GM21723 (cell line): Measurements from ENCODE around the gene NOTCH2.
A peak's percentile ranks its signal among the peaks of the same experiment; 100 is the strongest.
"Not testable (repeated sequence)": the region's sequence is repeated elsewhere in the genome, so short reads cannot be mapped to it uniquely, and the experiment has no call there.

Source experiments
- ATAC-seq: cut with Tn5 transposase; IDR thresholded peaks from one replicate; pipeline ENCODE4 v1.9.1; 2021; ENCODE audit warnings: mild to moderate bottlenecking, moderate library complexity; ENCODE audit not compliant: unreplicated experiment

Gene NOTCH2

DNA sequence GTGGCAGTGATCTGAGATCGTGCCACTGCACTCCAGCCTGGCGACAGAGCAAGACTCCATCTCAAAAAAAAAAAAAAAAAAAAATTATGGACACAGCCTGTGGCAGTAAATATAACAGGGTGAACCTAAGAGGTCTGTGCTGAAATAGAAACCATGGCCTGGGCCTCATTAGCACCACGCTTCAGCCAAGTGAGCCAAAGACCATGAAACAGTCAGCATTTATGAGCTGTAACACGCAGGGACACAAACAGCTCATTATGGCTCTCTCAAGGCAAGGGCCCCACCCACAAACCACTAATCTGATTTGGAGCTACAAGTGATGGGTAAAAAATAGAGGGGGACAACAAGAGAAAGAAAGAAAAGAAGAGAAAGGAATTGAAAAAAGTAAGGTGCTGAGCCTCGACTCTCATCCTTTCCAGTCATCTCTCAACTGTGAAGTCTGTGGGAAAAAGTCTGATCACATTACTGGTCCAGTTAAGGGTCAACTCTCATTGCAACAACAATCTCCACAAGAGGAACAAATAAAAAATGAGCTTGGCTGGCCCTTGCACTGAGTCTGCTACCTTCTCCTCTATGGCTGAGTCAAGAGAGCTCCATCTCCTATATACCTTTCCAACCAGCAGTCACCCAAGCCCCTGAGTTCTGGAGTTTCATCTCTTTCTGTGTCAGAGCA, 93.7 kb downstream of the NOTCH2 start:
- not testable (repeated sequence) for ATAC-seq

DNA sequence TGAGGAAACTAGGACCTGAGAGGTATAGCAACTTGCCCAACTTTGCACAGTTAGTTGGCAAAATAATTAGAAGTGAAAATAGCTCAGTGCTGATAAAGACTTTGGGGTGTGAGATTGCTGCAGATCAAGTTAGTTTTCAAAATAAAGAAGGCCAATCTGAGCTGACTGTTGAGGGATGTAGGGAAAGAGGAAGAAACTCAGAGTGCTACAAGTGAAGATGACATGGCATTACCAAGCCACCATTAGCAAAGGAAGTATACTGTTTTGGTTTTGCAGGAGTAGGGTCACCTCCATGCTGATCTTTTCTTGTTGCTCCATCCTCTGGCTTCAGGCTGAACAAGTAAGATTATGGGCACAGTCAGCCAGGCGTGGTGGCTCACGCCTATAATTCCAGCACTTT, 94.5 kb downstream of the NOTCH2 start:
- ATAC-seq = no peak

DNA sequence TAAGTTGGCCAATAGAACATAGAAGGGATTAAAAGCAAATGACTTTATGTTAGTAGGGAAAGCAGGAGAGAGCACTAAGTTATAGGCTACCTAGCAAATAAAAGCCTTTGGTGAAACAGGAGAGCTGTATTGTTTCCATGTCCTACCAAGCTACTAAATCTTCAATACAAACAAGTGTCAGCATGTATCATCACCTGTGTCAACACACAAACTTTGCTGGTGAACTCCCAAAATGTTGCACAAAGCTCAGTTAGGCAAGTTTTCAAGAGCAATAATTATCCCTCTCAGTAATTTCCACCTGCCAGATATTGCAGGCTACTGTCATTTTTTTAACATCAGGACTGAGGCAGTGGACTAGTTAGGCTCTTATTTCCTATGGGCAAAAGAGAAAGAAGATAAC, 95.4 kb downstream of the NOTCH2 start:
- no peak for ATAC-seq

DNA sequence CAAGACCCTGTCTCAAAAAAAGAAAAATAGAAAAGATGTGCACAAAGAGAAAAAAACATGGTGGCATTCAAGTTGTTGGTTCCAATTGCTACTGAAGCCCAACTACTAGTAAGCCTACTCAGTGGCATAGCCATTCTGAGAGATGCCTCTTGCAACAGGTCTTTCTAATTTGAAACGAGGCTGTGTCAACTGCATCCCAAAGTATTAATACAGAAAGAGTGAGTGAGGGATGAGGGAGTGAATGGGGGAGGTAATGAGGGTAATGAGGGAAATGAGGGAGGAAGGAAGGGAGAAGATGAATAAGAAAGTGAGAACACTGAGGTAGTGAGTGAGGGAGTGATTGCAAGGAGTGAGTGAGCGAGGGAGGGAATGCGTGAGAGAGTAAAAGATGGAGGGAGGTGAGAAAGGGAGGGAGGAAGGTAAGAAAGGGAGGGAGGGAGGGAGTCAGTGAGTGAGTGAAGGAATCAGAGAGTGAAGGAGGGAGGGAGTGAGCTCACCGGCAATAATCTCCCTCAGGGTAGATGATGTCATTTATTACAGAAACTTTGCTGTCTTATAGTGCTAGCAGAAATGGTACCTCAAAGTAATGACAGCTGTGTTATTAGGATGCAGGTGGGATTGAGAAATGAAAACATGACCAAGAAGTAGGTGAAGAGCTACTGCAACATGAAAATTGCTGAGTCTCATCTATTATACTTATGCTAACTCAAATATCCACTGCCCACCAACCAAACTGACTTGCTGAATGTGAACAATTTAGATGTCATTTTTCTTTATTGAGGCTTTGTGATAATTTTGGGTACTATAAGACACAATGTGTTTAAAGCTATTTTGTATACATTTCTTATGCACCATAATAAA, 97.5 kb downstream of the NOTCH2 start:
- no peak for ATAC-seq

DNA sequence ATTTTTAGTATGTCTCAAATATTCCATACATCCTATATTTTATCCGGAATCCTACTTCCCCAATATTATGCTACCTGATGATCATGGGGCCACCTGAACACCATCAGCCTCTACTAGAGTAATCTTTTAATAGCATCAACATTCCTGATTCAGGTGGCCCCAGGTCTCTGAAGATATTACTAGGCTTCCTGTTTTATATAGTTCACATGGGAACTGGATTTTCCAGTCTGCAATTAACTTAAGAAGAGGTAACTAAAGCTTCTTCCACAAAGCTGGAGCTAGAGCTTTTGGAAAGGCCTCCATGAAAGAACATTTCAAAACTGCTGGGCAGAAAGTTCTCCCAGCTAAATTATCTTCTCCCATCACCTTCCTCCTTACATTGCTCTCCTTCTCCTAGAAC, 100.9 kb downstream of the NOTCH2 start:
- no peak for ATAC-seq

DNA sequence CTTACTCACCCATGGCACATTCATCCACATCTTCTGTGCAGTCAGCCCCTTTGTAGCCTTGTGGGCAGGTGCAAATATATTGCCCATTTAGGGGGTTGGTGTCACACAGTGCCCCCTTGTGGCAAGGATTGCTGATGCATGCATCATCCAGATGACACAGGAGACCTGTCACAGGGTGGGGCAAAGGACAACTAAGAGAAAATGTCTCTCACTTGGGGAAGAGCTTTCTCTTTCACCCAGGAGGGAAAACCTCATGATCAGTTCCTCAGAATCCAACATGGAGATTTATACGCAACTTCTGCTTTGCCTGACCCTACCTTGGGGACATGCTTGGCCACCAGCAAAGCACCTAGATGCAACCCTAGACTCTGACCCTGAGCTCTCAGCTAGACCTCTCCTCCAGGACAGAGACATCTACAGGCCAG, 101.4 kb downstream of the NOTCH2 start:
- ATAC-seq = peak; percentile 87

DNA sequence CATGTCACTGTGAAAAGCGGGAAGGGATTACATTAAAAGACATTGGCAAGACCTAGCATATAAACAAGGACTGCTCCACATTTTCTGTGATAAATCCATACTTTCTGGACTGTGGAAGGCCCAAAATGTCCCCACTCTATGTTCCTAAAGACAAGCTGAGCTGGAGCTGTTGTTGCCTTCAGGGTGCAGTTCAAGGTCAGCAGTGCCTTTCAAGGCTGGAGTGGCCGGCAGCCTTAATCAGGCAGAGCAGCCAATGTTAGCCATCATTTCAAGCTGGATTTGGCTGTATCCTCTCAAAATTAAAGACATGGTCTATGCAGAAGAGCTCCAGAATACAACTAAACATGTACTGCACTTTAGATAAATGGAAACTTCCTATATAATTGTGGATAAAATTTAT, 102.8 kb downstream of the NOTCH2 start:
- ATAC-seq = no peak

DNA sequence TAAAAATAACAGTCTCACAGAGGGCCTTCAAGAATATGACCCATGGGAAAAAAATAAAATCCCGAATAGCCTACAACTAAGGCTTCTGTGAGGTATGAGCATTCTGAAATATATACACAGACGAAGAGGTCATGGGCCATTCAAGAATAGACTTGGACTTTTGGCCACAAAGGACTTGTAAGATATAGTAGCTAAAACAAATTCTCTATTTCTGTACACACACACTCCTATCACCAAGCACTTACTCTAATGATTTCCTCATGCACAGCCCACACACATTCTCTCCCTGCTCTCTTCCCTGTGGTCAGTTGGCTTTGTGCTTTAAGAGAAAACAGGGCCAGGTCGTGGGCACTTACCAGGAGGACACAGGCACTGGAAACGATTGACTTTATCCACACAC, 103.4 kb downstream of the NOTCH2 start:
- no peak for ATAC-seq

DNA sequence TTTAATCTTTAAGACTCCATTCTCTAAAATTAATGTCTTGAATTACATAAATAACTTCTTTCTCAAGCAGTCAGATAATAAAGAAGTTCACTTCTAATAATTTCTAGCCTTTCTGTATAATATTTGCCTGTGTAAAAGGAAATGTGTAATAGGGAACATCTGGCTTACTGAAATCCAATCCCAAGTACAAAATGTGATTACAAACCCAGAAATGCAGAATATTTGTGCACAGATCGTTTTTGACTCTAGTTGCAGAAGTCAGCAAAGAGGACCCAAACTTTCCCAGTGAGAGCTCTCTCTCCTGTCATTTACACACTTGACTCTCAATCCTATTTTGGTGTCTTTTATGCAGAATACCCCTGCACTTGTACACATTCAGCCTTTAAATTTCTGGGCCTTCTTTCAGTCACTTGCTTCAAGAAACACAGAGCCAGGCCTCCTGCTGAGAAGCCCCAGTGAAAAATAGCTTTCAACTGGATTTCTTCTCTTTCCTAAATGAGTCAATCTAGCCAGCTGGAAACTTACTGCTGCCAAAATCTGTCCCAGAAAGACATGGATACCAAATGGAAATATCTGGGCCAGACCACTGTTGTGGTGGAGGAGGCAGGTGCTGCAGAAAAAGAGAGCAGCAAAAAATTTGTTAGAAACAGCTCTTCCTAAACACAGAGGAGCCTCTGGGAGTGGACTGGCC, 104.6 kb downstream of the NOTCH2 start:
- ATAC-seq = no peak

DNA sequence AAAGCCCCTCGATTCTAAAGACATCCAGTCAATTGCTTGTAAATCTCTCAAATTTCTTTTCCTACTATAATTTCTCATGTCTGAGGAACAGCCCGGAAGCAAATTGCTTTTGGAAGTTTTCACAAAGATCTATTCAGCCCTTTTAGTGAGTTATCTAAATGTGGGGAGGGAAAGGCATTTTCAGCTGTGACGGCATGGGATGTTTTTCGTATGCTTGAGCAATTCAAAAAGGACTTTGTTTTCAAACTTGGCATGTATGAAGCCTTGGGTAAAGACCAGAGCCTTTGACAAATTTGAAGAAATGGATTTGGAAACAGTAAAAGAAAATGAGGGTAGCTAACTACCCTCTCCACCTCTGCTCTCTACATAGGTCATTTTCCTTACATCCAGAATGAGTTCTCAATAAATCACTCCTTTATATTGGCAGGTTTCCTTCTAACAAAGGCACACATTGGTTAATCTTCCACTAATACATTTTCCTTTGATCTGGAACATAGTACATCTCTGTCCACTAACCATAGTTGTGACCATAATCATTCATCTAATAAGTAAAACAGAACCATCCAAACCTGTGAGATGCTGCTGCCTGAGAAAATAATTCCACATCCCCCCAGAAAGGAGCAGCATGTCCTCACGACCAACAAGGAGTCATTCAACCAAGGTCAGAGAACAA, 107.0 kb downstream of the NOTCH2 start:
- ATAC-seq = no peak

DNA sequence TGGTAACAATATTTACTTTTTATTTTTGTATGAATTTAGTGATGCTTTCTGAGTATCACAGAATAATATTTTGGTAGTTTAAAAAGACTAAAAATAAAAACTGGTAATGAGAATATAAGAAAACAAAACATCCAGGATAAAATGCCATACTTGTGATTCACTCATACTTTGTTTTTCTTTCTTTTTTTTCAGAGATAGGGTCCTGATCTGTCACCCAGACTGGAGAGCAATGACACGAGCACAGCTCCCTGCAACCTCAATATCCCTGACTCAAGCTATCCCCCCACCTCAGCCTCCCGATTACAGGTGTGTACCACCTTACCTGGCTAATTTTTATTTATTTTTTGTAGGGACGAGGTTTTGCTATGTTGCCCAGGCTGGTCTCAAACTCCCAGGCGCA, 109.0 kb downstream of the NOTCH2 start:
- no peak for ATAC-seq

DNA sequence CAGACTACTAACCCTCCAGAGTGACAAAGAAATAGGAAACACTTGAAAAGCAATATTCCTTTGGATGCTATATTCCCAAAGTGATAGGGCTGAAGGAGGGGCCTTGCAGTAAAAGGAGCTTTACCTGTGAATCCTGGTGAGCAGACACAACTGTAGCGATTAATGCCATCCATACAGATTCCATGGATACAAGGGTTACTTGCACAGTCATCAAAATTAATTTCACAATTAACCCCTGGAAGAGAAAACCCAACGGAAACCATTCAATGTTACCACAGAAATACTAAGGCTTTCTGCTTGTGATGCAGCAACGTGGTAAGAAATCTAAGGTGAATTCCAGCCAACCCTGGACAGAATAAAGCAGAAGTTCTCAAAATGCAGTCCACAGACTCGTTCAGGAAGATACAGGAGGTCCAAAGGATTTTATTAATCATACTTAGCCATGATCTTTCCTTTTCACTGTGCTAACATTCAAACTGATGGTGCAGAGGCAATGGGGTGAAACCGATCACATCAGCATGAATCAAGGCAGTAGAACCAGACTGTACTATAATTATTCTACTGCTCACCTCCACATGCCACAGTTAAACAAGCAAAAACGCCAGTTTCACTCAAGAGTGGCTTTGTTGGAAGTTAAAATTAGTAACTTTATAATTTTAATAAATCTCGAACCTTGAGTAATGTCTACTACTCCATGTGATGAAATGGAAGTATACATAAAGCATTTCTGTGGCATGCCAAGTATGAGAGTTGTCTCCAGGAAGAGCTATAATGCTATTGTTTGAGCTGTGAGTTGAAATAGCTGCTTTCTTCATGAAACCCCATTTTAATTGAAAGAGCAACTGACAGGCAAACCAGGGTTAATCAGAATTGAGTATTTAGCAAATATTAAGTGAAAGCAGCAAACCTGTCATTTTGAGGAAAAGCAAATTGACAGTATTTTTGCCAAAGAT, 109.9 kb downstream of the NOTCH2 start:
- ATAC-seq = no peak

DNA sequence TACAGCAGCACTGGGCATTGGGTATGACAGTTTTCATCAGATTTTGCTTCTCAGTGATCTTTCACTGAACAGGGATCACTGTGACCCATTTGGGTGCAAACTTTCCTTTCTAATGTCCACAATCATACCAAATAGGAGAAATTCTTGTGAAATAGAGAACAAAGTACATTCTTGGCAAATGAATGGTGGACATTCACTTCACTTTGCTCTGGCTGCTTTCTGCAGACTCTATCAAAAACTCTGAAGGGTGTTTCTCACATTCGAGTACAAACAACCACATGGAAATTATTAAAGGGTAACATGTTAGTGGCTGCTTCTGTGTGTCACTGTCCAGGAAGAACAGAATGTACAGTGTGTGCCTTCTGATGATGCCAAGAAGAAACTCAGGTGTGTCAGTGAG, 111.2 kb downstream of the NOTCH2 start:
- ATAC-seq = no peak

DNA sequence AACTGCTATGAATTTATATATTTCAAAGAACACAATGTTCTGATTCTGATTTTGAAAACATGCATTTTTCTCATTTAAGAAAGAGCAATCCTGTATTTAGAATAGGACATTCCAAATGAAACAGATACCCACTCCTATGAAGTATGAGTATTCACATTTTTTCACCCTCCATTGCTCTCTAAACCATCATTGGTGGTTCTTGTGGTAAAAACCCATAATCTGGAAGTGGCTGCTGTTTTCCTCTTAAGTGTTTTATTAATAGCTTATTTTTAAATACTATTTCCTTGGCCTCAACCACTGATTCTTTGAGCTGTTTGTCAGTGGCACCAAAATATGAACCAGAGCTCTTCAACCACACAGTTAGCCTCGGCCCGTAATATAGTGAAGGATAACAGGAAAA, 113.2 kb downstream of the NOTCH2 start:
- ATAC-seq = no peak

DNA sequence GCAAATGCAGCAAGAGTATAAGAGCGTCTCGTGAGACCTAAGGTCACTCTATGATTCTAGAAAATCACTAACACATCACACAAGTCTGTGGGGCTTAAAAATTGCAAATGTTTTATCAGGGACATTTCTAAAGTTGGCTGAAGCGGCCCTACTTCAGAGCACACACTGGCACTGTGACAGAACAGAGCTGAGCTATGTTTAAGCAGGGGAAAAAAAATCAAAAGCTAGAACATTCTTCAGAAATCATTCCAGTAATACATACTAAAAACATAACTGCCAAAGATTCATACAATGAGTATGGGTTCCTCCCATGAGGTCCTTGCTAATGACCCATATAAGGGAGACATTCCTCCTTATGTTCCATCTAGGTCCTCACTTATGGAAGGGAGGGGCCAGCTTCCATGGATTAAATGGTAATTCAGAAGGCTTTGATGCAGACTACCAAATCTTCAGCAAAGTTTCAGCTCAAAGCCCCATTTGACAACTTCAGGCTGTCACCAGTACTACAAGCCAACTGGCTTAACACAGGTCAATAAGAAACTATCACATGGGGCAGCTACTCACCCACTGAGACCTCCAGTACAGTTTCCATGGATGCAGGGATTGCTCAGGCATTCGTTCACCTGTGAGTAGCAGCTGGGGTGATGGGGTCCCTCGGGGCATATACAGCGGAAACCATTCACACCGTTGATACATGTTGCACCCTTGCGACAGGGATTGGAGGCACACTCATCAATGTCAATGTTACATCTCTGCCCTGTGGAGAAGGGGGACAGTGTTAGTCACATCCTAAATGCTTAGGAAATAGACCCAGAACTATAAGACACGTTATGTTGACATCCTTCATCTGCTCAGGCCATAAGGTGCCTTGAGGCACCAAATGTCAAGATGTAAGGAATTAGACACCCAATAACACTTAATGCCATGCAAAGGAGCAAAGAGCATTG, 114.7 kb downstream of the NOTCH2 start:
- ATAC-seq = no peak

DNA sequence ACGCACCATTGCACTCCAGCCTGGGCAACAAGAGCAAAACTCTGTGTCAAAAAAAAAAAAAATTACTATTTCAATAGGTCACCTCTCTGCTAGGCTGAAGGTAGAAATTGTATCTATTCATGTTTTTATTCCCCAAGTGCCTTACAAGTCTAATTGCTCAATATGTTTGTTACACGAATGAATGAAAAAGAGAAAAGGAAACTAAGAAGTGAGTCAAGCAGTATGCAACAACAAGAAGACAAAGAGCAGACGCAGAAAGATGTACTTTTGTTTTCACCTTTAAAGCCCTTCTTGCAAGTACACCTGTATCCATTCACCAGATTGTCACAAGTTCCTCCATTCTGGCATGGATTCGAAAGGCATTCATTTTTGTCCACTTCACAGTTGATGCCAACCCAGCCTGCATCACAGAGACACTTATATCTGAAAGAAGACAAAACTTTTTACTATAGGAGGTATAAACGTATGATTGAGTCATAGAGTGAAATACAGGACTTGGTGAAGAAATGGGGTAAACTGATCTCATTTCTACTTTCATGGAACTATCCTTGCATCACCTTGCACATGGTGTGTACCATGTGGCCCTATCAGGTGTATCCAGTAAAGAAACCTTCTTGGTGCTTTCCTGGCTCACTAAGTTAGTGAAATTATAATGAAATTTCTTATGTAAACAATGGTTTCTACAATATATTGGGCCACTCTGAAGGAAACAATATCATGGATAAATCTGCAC, 116.0 kb downstream of the NOTCH2 start:
- ATAC-seq = no peak

DNA sequence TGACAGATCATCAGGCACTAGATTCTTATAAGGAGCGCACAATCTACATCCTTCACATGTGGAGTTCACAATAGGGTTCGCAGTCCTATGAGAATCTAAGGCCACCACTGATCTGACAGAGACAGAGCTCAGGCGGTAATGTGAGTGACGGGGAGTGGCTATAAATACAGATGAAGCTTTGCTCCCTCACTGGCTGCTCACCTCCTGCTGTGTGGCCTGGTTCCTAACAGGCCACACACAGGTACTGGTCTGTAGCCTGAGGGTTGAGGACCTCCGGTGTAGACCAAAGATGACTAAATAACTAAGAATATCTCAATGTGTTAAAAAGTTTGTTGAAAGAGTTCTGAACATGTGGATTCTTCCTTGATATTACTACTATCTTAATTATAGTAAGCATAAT, 117.0 kb downstream of the NOTCH2 start:
- ATAC-seq = no peak
